Heart right ventricle (tissue), 16 donors: Measurements from ENCODE around the gene SPAG5. TPM values are rescaled to one million over a fixed set of nuclear protein-coding genes. Genes with fewer than 3 reads are reported as not detected.

Source experiments
- ATAC-seq, 8 donors: fragments of 200-7000 bp; cut with Tn5 transposase; one replicate each; pipeline ENCODE4 v1.9.1; 2020; ENCODE audit warnings: mild to moderate bottlenecking in 8 of 8, moderate library complexity in 8 of 8, moderate number of reproducible peaks in 1 of 8
- DNase-seq, 2 donors: peaks; one replicate each; pipeline ENCODE4 v3.0.0-alpha.2; 2020
- H3K27ac ChIP-seq, 10 donors: fragments of 200-600 bp; sonication (generic) in 2 of 10; one replicate each; pipeline versions ENCODE4 v1.5.0 to v1.8.0; 2020 to 2022; ENCODE audit warnings: mild to moderate bottlenecking in 3 of 10
- H3K27me3 ChIP-seq, 7 donors: fragments of 200-600 bp; one replicate each; pipeline ENCODE4 v1.8.0; 2021 to 2022; ENCODE audit warnings: mild to moderate bottlenecking in 2 of 7
- H3K36me3 ChIP-seq, 9 donors: fragments of 200-600 bp; sonication (generic) in 1 of 9; one replicate each; pipeline versions ENCODE4 v1.5.0 to v1.8.0; 2020 to 2022; ENCODE audit warnings: mild to moderate bottlenecking in 2 of 9
- H3K4me1 ChIP-seq, 9 donors: fragments of 200-600 bp; sonication (generic) in 1 of 9; one replicate each; pipeline versions ENCODE4 v1.5.0 to v1.8.0; 2020 to 2022; ENCODE audit warnings: mild to moderate bottlenecking in 4 of 9
- H3K4me3 ChIP-seq, 10 donors: fragments of 200-600 bp; sonication (generic) in 2 of 10; one replicate each; pipeline versions ENCODE4 v1.5.0 to v1.8.0; 2020 to 2022; ENCODE audit warnings: mild to moderate bottlenecking in 7 of 10, moderate library complexity in 2 of 10
- H3K9me3 ChIP-seq, 11 donors: fragments of 200-600 bp in 10 of 11; sonication (generic) in 2 of 11; one replicate each; pipeline versions ENCODE4 v1.5.0 to v1.8.0; 2013 to 2022; ENCODE audit warnings: mild to moderate bottlenecking in 2 of 11, control low read depth in 1 of 11, moderate library complexity in 1 of 11
- WGBS, 2 donors: extraction: QIAGEN DNeasy Blood & Tissue Kit; methylation state at CpG; one replicate each; pipeline ENCODE4 v1.1.7; 2013; ENCODE audit warnings: inconsistent platforms in 1 of 2; 5-methylcytosine and 5-hydroxymethylcytosine counted together
- intact Hi-C, 10 donors: fragments of 100-400 bp; cut with DNase I; formaldehyde crosslinking; loops; one replicate each; pipeline versions ENCODE4 v1.11.1 to v1.14.2; 2022
- polyA plus RNA-seq, 2 donors: library from polyadenylated mRNA; stranded (reverse); fragments of 200-250 nt; gene quantifications; one replicate each; pipeline ENCODE4 v1.2.3, GENCODE V29; 2013
- total RNA-seq, 10 donors: library from RNA; stranded (reverse); fragmentation: NEBNext Ultra II Directional in 3 of 10; extraction: Animal tissue kit (Norgen Biotek cat#: 25700) in 3 of 10; gene quantifications; one replicate each; pipeline versions ENCODE4 v1.2.1 to v1.2.4, GENCODE V29; 2021 to 2023
- TF ChIP-seq, protein P1 (sequence below), 9 donors: fragments of 200-600 bp; sonication (generic) in 2 of 9; IDR thresholded peaks; one replicate each; pipeline versions ENCODE4 v1.5.0 to v1.8.0; 2021 to 2022; ENCODE audit warnings: antibody characterized with exemption in 9 of 9, mild to moderate bottlenecking in 5 of 9, moderate library complexity in 1 of 9
- donor health status: Arrhythmogenic right ventricular cardiomyopathy.
- donor health status: ischemic (EF 13 %, LVEDD 7.1; RV severe dilation, severe dysfunction).
- donor health status: healthy with polysubstance abuse.
- donor health status: DM: no; HTN: yes; CAD: no.
- donor health status: DM: no; HTN: no; CAD: no.
- donor health status: ischemic (EF 25% LVEDD 6.9; RV normal size, moderate dysfunction).
- donor health status: ischemic (EF 25% LVEDD 5.7; RV mildly dilated, moderate dysfunction).
- donor health status: healthy.
- donor health status: DM: yes; HTN: yes; CAD: no.
- donor health status: Ischemic cardiomyopathy.
- donor health status: ischemic (EF 35%, LVEDD 5.7; RV mildly dilated, moderate dysfunction).
- donor health status: nonischemic (EF 11% LVEDD 7.7; RV severe dilation, severe dysfunction).
- donor health status: DM: yes; HTN: yes; CAD: no.
- donor health status: PGD.
- donor health status: ischemic (EF 29% LVEDD 5.4; RV normal size, mild dysfunction).
- donor health status: nonischemic (EF 23%, LVEDD 6.1; RV moderate dilation, normal function).

The SPAG5 gene
- total and polyA plus RNA-seq, 12 donors = 0.55 to 6.5 (median 1.2) TPM

DNA sequence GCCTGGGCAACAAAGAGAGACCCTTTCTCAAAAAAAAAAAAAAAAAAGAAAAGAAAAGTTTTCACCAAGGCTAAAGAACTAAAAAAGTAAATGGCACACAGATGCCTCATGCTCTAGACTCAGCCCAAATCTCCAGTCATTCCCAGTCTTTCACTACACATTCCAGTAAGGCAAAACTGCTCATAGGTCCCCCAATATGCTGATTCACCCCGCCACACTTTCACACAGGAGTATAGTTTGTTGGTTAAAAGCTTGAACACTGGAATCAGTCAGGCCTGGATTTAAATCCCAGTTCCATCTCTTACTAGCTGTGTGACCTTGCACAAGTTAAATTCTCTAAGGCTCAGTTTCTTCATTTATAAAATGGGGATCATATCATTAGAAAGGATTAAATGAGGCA lies 29.4 kb downstream of the SPAG5 start:
- intact Hi-C loops = no loop called here
- DNase-seq (no peak), ATAC-seq (no peak)
- TF ChIP-seq, protein P1, sequence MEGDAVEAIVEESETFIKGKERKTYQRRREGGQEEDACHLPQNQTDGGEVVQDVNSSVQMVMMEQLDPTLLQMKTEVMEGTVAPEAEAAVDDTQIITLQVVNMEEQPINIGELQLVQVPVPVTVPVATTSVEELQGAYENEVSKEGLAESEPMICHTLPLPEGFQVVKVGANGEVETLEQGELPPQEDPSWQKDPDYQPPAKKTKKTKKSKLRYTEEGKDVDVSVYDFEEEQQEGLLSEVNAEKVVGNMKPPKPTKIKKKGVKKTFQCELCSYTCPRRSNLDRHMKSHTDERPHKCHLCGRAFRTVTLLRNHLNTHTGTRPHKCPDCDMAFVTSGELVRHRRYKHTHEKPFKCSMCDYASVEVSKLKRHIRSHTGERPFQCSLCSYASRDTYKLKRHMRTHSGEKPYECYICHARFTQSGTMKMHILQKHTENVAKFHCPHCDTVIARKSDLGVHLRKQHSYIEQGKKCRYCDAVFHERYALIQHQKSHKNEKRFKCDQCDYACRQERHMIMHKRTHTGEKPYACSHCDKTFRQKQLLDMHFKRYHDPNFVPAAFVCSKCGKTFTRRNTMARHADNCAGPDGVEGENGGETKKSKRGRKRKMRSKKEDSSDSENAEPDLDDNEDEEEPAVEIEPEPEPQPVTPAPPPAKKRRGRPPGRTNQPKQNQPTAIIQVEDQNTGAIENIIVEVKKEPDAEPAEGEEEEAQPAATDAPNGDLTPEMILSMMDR (IDR thresholded peaks at IDR 0.05) = no peak
- Histone ChIP-seq H3K4me3 (no peak overlapping the region), H3K36me3 (peaks cover 0 to 44% (median 0%) of the 10 kb centered on the region in 9 donors), H3K9me3 (no peaks in the 10 kb centered on the region), H3K27ac (no peak overlapping the region), H3K27me3 (no peaks in the 10 kb centered on the region), H3K4me1 (peaks cover 5 to 60% (median 38%) of the 10 kb centered on the region in 9 donors)
- WGBS, 2 donors = 97 to 100% methylated on average over 1 of the region's 1 CpG

DNA sequence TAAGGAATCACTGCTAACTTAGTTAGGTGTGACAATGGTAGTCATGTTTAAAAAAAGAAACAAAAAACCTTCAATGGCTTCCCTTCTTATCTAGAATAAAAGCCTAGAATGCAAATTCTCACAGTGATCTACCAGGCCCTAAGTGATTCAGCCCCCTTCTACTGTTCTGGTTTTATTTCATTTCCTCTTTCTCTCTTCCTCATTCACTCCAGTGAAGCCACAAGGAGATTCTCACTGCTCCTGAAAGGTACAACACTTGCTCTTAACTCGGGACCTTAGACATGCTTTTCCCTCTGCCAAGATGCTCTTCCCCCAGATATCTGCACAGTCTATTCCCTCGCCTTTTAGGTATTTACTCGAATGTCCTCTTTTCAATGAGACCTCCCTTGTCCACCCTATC lies 31.2 kb downstream of the SPAG5 start:
- H3K36me3 ChIP-seq = peaks cover 0 to 46% (median 9%) of the 10 kb centered on the region in 9 donors
- DNase-seq = no peak
- peaks cover 5 to 54% (median 25%) of the 10 kb centered on the region in 9 donors for H3K4me1 ChIP-seq
- no peaks in the 10 kb centered on the region for H3K9me3 ChIP-seq
- WGBS, 2 donors = 82 to 87% methylated on average over 3 of the region's 3 CpGs
- intact Hi-C loops = no loop called here
- no peaks in the 10 kb centered on the region for H3K27me3 ChIP-seq
- no peak overlapping the region for H3K4me3 ChIP-seq
- TF ChIP-seq, protein P1 (IDR thresholded peaks at IDR 0.05) = no peak
- no peak for ATAC-seq
- H3K27ac ChIP-seq = no peak overlapping the region

DNA sequence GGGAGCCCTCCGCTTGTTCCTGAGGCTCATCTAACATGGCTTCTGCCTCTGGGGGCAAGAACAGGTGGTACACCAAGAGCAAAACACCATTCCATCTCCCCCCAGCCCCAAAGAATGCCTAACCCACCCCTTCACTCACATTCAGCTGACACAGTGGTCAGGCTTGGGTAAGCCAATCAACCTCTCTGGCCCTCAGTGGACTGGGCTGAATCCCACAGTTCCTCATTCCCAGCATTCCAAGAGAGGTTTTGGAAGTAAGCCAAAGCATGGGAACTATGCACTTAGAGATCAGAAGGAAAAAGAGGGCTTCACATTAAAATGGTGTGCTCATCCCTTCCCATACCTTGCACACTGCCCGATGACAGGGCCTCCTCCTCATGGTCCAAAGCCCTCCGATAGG lies 35.4 kb downstream of the SPAG5 start:
- TF ChIP-seq, protein P1 (IDR thresholded peaks at IDR 0.05) = no peak
- no peak overlapping the region for H3K27ac ChIP-seq
- H3K36me3 ChIP-seq = peaks cover 0 to 80% (median 17%) of the 10 kb centered on the region in 9 donors
- intact Hi-C loops = no loop called here
- ATAC-seq (peak in 3 of 8 donors; percentile 26 to 62 (median 39)), DNase-seq (no peak)
- peaks cover 0 to 20% (median 0%) of the 10 kb centered on the region in 9 donors for H3K4me1 ChIP-seq
- no peaks in the 10 kb centered on the region for H3K27me3 ChIP-seq
- H3K4me3 ChIP-seq = no peak overlapping the region
- 69 to 71% methylated on average over 3 of the region's 3 CpGs for WGBS, 2 donors
- H3K9me3 ChIP-seq = no peaks in the 10 kb centered on the region

- intact Hi-C loops = loop anchor here in 1 of 10 donors (10.0 kb wide), 1 partner anchor 60 kb away; the partner anchor contains the start of gene RSKR
- DNase-seq (no peak), ATAC-seq (no peak)
- Histone ChIP-seq H3K27ac (no peak overlapping the region), H3K36me3 (peaks cover 0 to 70% (median 50%) of the 10 kb centered on the region in 9 donors), H3K27me3 (no peaks in the 10 kb centered on the region), H3K9me3 (no peaks in the 10 kb centered on the region), H3K4me3 (no peak overlapping the region), H3K4me1 (peaks cover 0 to 29% (median 14%) of the 10 kb centered on the region in 9 donors)
- TF ChIP-seq, protein P1 (IDR thresholded peaks at IDR 0.05) = no peak
- 98% methylated on average over 3 of the region's 3 CpGs for WGBS, 2 donors
These were observed 43.8 kb downstream of the SPAG5 start for GRCh38 chr17:28555022-28555421.
